GM04503 (cell line): ENCODE results near the gene KRTAP12-1.

Experiments
- DNase-seq: peaks from one replicate; pipeline ENCODE4 v3.0.0-alpha.2; 2012; ENCODE audit warnings: low read depth

Gene KRTAP12-1

GRCh38 chr21:44711327-44712202 lies 29.6 kb upstream of the KRTAP12-1 start, which contains the start of gene TSPEAR:
Gene TSPEAR (minus strand): TSS chr21:44711572. CDS start chr21:44711514, 58 bp downstream.
- DNase-seq = no peak

- DNase-seq = no peak
Observed at GRCh38 chr21:44710756-44711326, 28.9 kb upstream of the KRTAP12-1 start.

GRCh38 chr21:44710294-44710665 lies 28.3 kb upstream of the KRTAP12-1 start:
- no peak for DNase-seq

- no peak for DNase-seq
Observed at GRCh38 chr21:44709426-44710293, 27.7 kb upstream of the KRTAP12-1 start.

GRCh38 chr21:44708866-44709425 lies 27.0 kb upstream of the KRTAP12-1 start:
- DNase-seq = no peak

- no peak for DNase-seq
Observed at GRCh38 chr21:44708213-44708865, 26.4 kb upstream of the KRTAP12-1 start.

GRCh38 chr21:44706706-44707581 lies 25.0 kb upstream of the KRTAP12-1 start:
- DNase-seq = no peak

- DNase-seq = no peak
Observed at GRCh38 chr21:44706026-44706705, 24.2 kb upstream of the KRTAP12-1 start.

GRCh38 chr21:44704636-44705001 lies 22.7 kb upstream of the KRTAP12-1 start:
- no peak for DNase-seq

- DNase-seq = no peak
Observed at GRCh38 chr21:44703731-44704635, 22.0 kb upstream of the KRTAP12-1 start.

GRCh38 chr21:44702973-44703730 lies 21.2 kb upstream of the KRTAP12-1 start:
- DNase-seq = no peak

- no peak for DNase-seq
Observed at GRCh38 chr21:44702111-44702972, 20.4 kb upstream of the KRTAP12-1 start.

- DNase-seq = no peak
Observed at GRCh38 chr21:44701541-44701940, 19.6 kb upstream of the KRTAP12-1 start.

GRCh38 chr21:44701023-44701400 lies 19.0 kb upstream of the KRTAP12-1 start:
- DNase-seq = no peak

- no peak for DNase-seq
Observed at GRCh38 chr21:44700101-44701022, 18.4 kb upstream of the KRTAP12-1 start.

GRCh38 chr21:44699502-44700001 lies 17.6 kb upstream of the KRTAP12-1 start:
- DNase-seq = no peak
